ENCODE data around the gene NCOR2. TPM values are rescaled to one million over a fixed set of nuclear protein-coding genes. Genes with fewer than 3 reads are reported as not detected.
"Not testable (repeated sequence)": the region's sequence is repeated elsewhere in the genome, so short reads cannot be mapped to it uniquely, and the experiment has no call there.

The NCOR2 gene
- total RNA-seq, 2 experiments from 2014 or later = 92.9 to 99.9 TPM

- DNase-seq (no peak), ATAC-seq (no peak)
- CTCF ChIA-PET = no interaction called here
- H3K27ac Mint-ChIP-seq = no peak overlapping the region
- POLR2A ChIA-PET = no interaction called here
- H3K4me3 Mint-ChIP-seq = no peak overlapping the region
- peaks cover 28% of the 10 kb centered on the region for H3K27me3 Mint-ChIP-seq (ENCODE audit: low read depth)
- peaks cover 12% of the 10 kb centered on the region for H3K4me1 Mint-ChIP-seq (ENCODE audit: low read depth)
- H3K36me3 Mint-ChIP-seq (ENCODE audit: low read depth) = peaks cover 4% of the 10 kb centered on the region
- no peaks in the 10 kb centered on the region for H3K9me3 Mint-ChIP-seq (ENCODE audit: insufficient read depth)
Measured at GRCh38 chr12:124593851-124594401, 26.5 kb upstream of the NCOR2 start.

GRCh38 chr12:124593176-124593575, 25.8 kb upstream of the NCOR2 start:
- POLR2A ChIA-PET = no interaction called here
- H3K9me3 Mint-ChIP-seq (ENCODE audit: insufficient read depth) = no peaks in the 10 kb centered on the region

GRCh38 chr12:124592481-124593160, 25.2 kb upstream of the NCOR2 start:
- H3K27me3 Mint-ChIP-seq (ENCODE audit: low read depth) = peaks cover 26% of the 10 kb centered on the region
- ChIA-PET CTCF (interaction anchor here (0.6 kb wide), 1 partner anchor 452 kb away, joined by 4 read pairs; no protein-coding TSS in a partner anchor), POLR2A (no interaction called here)
- peaks cover 4% of the 10 kb centered on the region for H3K36me3 Mint-ChIP-seq (ENCODE audit: low read depth)
- H3K9me3 Mint-ChIP-seq (ENCODE audit: insufficient read depth) = no peaks in the 10 kb centered on the region
- DNase-seq (no peak), ATAC-seq (no peak)
- H3K4me1 Mint-ChIP-seq (ENCODE audit: low read depth) = peaks cover 19% of the 10 kb centered on the region
- no peak overlapping the region for H3K4me3 Mint-ChIP-seq
- H3K27ac Mint-ChIP-seq = no peak overlapping the region

More at GRCh38 chr12:124593176-124593575, 25.8 kb upstream of the NCOR2 start:
- H3K27me3 Mint-ChIP-seq (ENCODE audit: low read depth) = peaks cover 28% of the 10 kb centered on the region
- H3K36me3 Mint-ChIP-seq (ENCODE audit: low read depth) = peaks cover 4% of the 10 kb centered on the region
- no peak overlapping the region for H3K4me3 Mint-ChIP-seq
- peaks cover 18% of the 10 kb centered on the region for H3K4me1 Mint-ChIP-seq (ENCODE audit: low read depth)
- no peak overlapping the region for H3K27ac Mint-ChIP-seq
- DNase-seq (no peak), ATAC-seq (no peak)
- CTCF ChIA-PET = no interaction called here

- no peaks in the 10 kb centered on the region for H3K9me3 Mint-ChIP-seq (ENCODE audit: insufficient read depth)
- peaks cover 28% of the 10 kb centered on the region for H3K27me3 Mint-ChIP-seq (ENCODE audit: low read depth)
- ChIA-PET CTCF (no interaction called here), POLR2A (interaction anchor here (0.7 kb wide), 1 partner anchor 170 kb away, joined by 3 read pairs; no protein-coding TSS in a partner anchor)
- no peak for DNase-seq
- peaks cover 4% of the 10 kb centered on the region for H3K36me3 Mint-ChIP-seq (ENCODE audit: low read depth)
- H3K4me1 Mint-ChIP-seq (ENCODE audit: low read depth) = peaks cover 19% of the 10 kb centered on the region
- no peak overlapping the region for H3K4me3 Mint-ChIP-seq
- no peak overlapping the region for H3K27ac Mint-ChIP-seq
- ATAC-seq = no peak
Measured at GRCh38 chr12:124592050-124592449, 24.6 kb upstream of the NCOR2 start.

GRCh38 chr12:124590447-124590846, 23.0 kb upstream of the NCOR2 start:
- Mint-ChIP-seq H3K36me3 (ENCODE audit: low read depth) (peaks cover 4% of the 10 kb centered on the region), H3K9me3 (ENCODE audit: insufficient read depth) (no peaks in the 10 kb centered on the region), H3K27me3 (ENCODE audit: low read depth) (peaks cover 22% of the 10 kb centered on the region), H3K4me3 (no peak overlapping the region), H3K27ac (no peak overlapping the region), H3K4me1 (ENCODE audit: low read depth) (peaks cover 19% of the 10 kb centered on the region)
- ATAC-seq (no peak), DNase-seq (no peak)
- ChIA-PET POLR2A (no interaction called here), CTCF (no interaction called here)

- DNase-seq (peak; percentile 62), ATAC-seq (peak; percentile 78)
- ChIA-PET CTCF (no interaction called here), POLR2A (no interaction called here)
- Mint-ChIP-seq H3K27me3 (ENCODE audit: low read depth) (peaks cover 23% of the 10 kb centered on the region), H3K27ac (no peak overlapping the region), H3K9me3 (ENCODE audit: insufficient read depth) (no peaks in the 10 kb centered on the region), H3K4me1 (ENCODE audit: low read depth) (peaks cover 19% of the 10 kb centered on the region), H3K4me3 (no peak overlapping the region), H3K36me3 (ENCODE audit: low read depth) (peaks cover 4% of the 10 kb centered on the region)
Measured at GRCh38 chr12:124588751-124589267, 21.4 kb upstream of the NCOR2 start.

- Mint-ChIP-seq H3K36me3 (ENCODE audit: low read depth) (peaks cover 4% of the 10 kb centered on the region), H3K4me1 (ENCODE audit: low read depth) (peaks cover 19% of the 10 kb centered on the region), H3K27ac (no peak overlapping the region), H3K9me3 (ENCODE audit: insufficient read depth) (no peaks in the 10 kb centered on the region), H3K4me3 (no peak overlapping the region), H3K27me3 (ENCODE audit: low read depth) (peaks cover 20% of the 10 kb centered on the region)
- POLR2A ChIA-PET = no interaction called here
- DNase-seq = no peak
- CTCF ChIA-PET = no interaction called here
- no peak for ATAC-seq
Measured at GRCh38 chr12:124588018-124588634, 20.7 kb upstream of the NCOR2 start.

- H3K4me1 Mint-ChIP-seq (ENCODE audit: low read depth) = peaks cover 19% of the 10 kb centered on the region
- ATAC-seq (no peak), DNase-seq (no peak)
- H3K9me3 Mint-ChIP-seq (ENCODE audit: insufficient read depth) = no peaks in the 10 kb centered on the region
- no peak overlapping the region for H3K4me3 Mint-ChIP-seq
- POLR2A ChIA-PET = no interaction called here
- H3K27ac Mint-ChIP-seq = no peak overlapping the region
- peaks cover 18% of the 10 kb centered on the region for H3K27me3 Mint-ChIP-seq (ENCODE audit: low read depth)
- peaks cover 4% of the 10 kb centered on the region for H3K36me3 Mint-ChIP-seq (ENCODE audit: low read depth)
- CTCF ChIA-PET = no interaction called here
Measured at GRCh38 chr12:124586756-124587155, 19.3 kb upstream of the NCOR2 start.

GRCh38 chr12:124584494-124584893, 17.1 kb upstream of the NCOR2 start:
- ATAC-seq; H3K4me3 Mint-ChIP-seq; CTCF ChIA-PET; POLR2A ChIA-PET; H3K36me3 Mint-ChIP-seq (ENCODE audit: low read depth); H3K9me3 Mint-ChIP-seq (ENCODE audit: insufficient read depth); H3K27ac Mint-ChIP-seq; DNase-seq: not testable (repeated sequence)
- Mint-ChIP-seq H3K27me3 (ENCODE audit: low read depth) (peaks cover 22% of the 10 kb centered on the region), H3K4me1 (ENCODE audit: low read depth) (peaks cover 13% of the 10 kb centered on the region)

- no peak overlapping the region for H3K4me3 Mint-ChIP-seq
- no peak for ATAC-seq
- peaks cover 6% of the 10 kb centered on the region for H3K4me1 Mint-ChIP-seq (ENCODE audit: low read depth)
- no peaks in the 10 kb centered on the region for H3K9me3 Mint-ChIP-seq (ENCODE audit: insufficient read depth)
- ChIA-PET CTCF (no interaction called here), POLR2A (no interaction called here)
- DNase-seq = no peak
- H3K36me3 Mint-ChIP-seq (ENCODE audit: low read depth) = peaks cover 2% of the 10 kb centered on the region
- peaks cover 21% of the 10 kb centered on the region for H3K27me3 Mint-ChIP-seq (ENCODE audit: low read depth)
- H3K27ac Mint-ChIP-seq = no peak overlapping the region
Measured at GRCh38 chr12:124583854-124584253, 16.4 kb upstream of the NCOR2 start.

- no peaks in the 10 kb centered on the region for H3K4me1 Mint-ChIP-seq (ENCODE audit: low read depth)
- H3K9me3 Mint-ChIP-seq (ENCODE audit: insufficient read depth) = no peaks in the 10 kb centered on the region
- DNase-seq (no peak), ATAC-seq (no peak)
- ChIA-PET POLR2A (no interaction called here), CTCF (no interaction called here)
- no peak overlapping the region for H3K27ac Mint-ChIP-seq
- H3K36me3 Mint-ChIP-seq (ENCODE audit: low read depth) = peaks cover 2% of the 10 kb centered on the region
- H3K27me3 Mint-ChIP-seq (ENCODE audit: low read depth) = peaks cover 17% of the 10 kb centered on the region
- H3K4me3 Mint-ChIP-seq = no peak overlapping the region
Measured at GRCh38 chr12:124582108-124582424, 14.7 kb upstream of the NCOR2 start.

- DNase-seq (no peak), ATAC-seq (no peak)
- CTCF ChIA-PET = no interaction called here
- H3K27ac Mint-ChIP-seq = no peak overlapping the region
- no peak overlapping the region for H3K4me3 Mint-ChIP-seq
- POLR2A ChIA-PET = no interaction called here
- peaks cover 13% of the 10 kb centered on the region for H3K27me3 Mint-ChIP-seq (ENCODE audit: low read depth)
- no peaks in the 10 kb centered on the region for H3K4me1 Mint-ChIP-seq (ENCODE audit: low read depth)
- peaks cover 2% of the 10 kb centered on the region for H3K36me3 Mint-ChIP-seq (ENCODE audit: low read depth)
- H3K9me3 Mint-ChIP-seq (ENCODE audit: insufficient read depth) = no peaks in the 10 kb centered on the region
Measured at GRCh38 chr12:124581307-124582107, 14.1 kb upstream of the NCOR2 start.
